K562 (cell line): Measurements from ENCODE around the gene PRPF8. TPM values are rescaled to one million over a fixed set of nuclear protein-coding genes. Genes with fewer than 3 reads are reported as not detected.

Source experiments
- CCAR2 ChIP-seq: fragments of 200-400 bp; formaldehyde crosslinking; IDR thresholded peaks from 2 replicates; pipeline ENCODE4 v1.6.1; 2017; ENCODE audit warnings: mild to moderate bottlenecking, low read depth, low read length
- CHD2 ChIP-seq: IDR thresholded peaks from 2 replicates; pipeline ENCODE4 v1.6.1; 2011; ENCODE audit warnings: low read depth, low read length
- EHMT2 ChIP-seq: fragments of 450-650 bp; IDR thresholded peaks from 2 replicates; pipeline ENCODE4 v1.6.1; 2018; ENCODE audit warnings: antibody characterized with exemption
- FOXM1 ChIP-seq, 2 experiments: fragments of 450-650 bp in 1 of 2; sonication (generic) in 1 of 2; formaldehyde crosslinking in 1 of 2; IDR thresholded peaks; 2 replicates each; pipeline versions ENCODE4 v1.6.1 to v1.9.0; 2017 to 2022; ENCODE audit warnings: low read depth in 2 of 2, mild to moderate bottlenecking in 2 of 2, missing genetic modification reagents in 1 of 2, moderate library complexity in 1 of 2
- HBP1 ChIP-seq: fragments of 450-650 bp; formaldehyde crosslinking; IDR thresholded peaks from 2 replicates; pipeline ENCODE4 v1.4.0; 2022; ENCODE audit warnings: missing genetic modification characterization
- HLTF ChIP-seq: fragments of 450-650 bp; IDR thresholded peaks from 2 replicates; pipeline ENCODE4 v1.6.1; 2016
- KDM2B ChIP-seq: fragments of 250-450 bp; sonication (Bioruptor Pico); IDR thresholded peaks from 2 replicates; pipeline ENCODE4 v1.8.0; 2021; ENCODE audit warnings: mild to moderate bottlenecking, moderate library complexity
- REST ChIP-seq, 2 experiments: fragments of 450-650 bp; formaldehyde crosslinking in 1 of 2; IDR thresholded peaks; 2 replicates each; pipeline versions ENCODE4 v1.4.0 to v1.6.1; 2014 to 2020; ENCODE audit warnings: mild to moderate bottlenecking in 2 of 2, borderline replicate concordance in 1 of 2, low read depth in 1 of 2
- TSC22D4 ChIP-seq: fragments of 450-650 bp; IDR thresholded peaks from 2 replicates; pipeline ENCODE4 v1.6.1; 2016; ENCODE audit warnings: missing genetic modification characterization, missing biosample characterization, control low read depth
- ZBTB17 ChIP-seq: fragments of 450-650 bp; formaldehyde crosslinking; IDR thresholded peaks from 2 replicates; pipeline ENCODE4 v1.4.0; 2020; ENCODE audit warnings: mild to moderate bottlenecking
- ZC3H11A ChIP-seq: IDR thresholded peaks from 2 replicates; pipeline ENCODE4 v1.6.1; 2012; ENCODE audit warnings: low read depth, low read length, improper control_type of control experiment
- ZNF134 ChIP-seq: fragments of 250-450 bp; sonication (Bioruptor Pico); conservative IDR thresholded peaks from 2 replicates; pipeline ENCODE4 v1.4.0; 2020
- ZNF561 ChIP-seq: fragments of 450-650 bp; formaldehyde crosslinking; conservative IDR thresholded peaks from 2 replicates; pipeline ENCODE4 v1.4.0; 2020; ENCODE audit warnings: mild to moderate bottlenecking, moderate library complexity
- polyA plus RNA-seq, 8 experiments: library from polyadenylated mRNA; depleted of rRNA in 4 of 8; stranded (reverse) in 5 of 8; unstranded in 3 of 8; fragments of >200 nt; fragmentation: Nextera tagmentation in 2 of 8; fragmentation: Illumina TruSeq in 1 of 8; extraction: Ambion mirVana in 2 of 8; extraction: Trizol in 1 of 8; gene quantifications; 2 replicates each; pipeline versions ENCODE4 v1.2.1 to v1.2.3, GENCODE V29; 2011 to 2014; ENCODE audit warnings: inconsistent platforms in 1 of 8, missing spikeins in 1 of 8
- total RNA-seq, 7 experiments: library from RNA; depleted of rRNA in 6 of 7; stranded (reverse); fragments of >200 nt in 6 of 7; fragmentation: Illumina TruSeq in 2 of 7; extraction: Trizol in 2 of 7; gene quantifications; 2 replicates each; pipeline versions ENCODE4 v1.2.1 to v1.2.3, GENCODE V29; 2011 to 2021; ENCODE audit warnings: low replicate concordance in 1 of 7
- TF ChIP-seq, protein P1 (sequence below): fragments of 450-650 bp; formaldehyde crosslinking; IDR thresholded peaks from 2 replicates; pipeline ENCODE4 v1.4.0; 2020; ENCODE audit warnings: mild to moderate bottlenecking

PRPF8 gene
- total and polyA plus RNA-seq, 9 of the 15 experiments (the other 6 are each of a cell fraction or from before 2014, with no cell fraction given): 64.3 to 294 (median 85.9) TPM

GRCh38 chr17:1730326-1731193 is 45.9 kb upstream of the PRPF8 start (continued):
- TF ChIP-seq REST (IDR thresholded peaks at IDR 0.05; ENCODE audit: borderline replicate concordance) (no peak), REST (CRISPR knock-in tag; IDR thresholded peaks at IDR 0.05; ENCODE audit: low read depth) (no peak), ZC3H11A (no peak), KDM2B (CRISPR knock-in tag) (no peak), ZBTB17 (CRISPR knock-in tag) (0 out of 2 replicates have a peak, but pooled peaks have one; percentile 12), CHD2 (no peak), EHMT2 (no peak), ZNF134 (CRISPR knock-in tag) (no peak), HBP1 (CRISPR knock-in tag) (no peak), ZNF561 (no peak), CCAR2 (no peak), HLTF (no peak), FOXM1 (IDR thresholded peaks at IDR 0.05; ENCODE audit: low read depth) (no peak), FOXM1 (CRISPR knock-in tag; IDR thresholded peaks at IDR 0.05; ENCODE audit: low read depth) (no peak), TSC22D4 (tag) (no peak)
- TF ChIP-seq, protein P1, sequence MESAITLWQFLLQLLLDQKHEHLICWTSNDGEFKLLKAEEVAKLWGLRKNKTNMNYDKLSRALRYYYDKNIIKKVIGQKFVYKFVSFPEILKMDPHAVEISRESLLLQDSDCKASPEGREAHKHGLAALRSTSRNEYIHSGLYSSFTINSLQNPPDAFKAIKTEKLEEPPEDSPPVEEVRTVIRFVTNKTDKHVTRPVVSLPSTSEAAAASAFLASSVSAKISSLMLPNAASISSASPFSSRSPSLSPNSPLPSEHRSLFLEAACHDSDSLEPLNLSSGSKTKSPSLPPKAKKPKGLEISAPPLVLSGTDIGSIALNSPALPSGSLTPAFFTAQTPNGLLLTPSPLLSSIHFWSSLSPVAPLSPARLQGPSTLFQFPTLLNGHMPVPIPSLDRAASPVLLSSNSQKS (CRISPR knock-in tag): no peak
